ENCODE data around the gene MYO5C. TPM values are rescaled to one million over a fixed set of nuclear protein-coding genes. Genes with fewer than 3 reads are reported as not detected.

Gene MYO5C
- total RNA-seq, 1 experiment from 2014 or later = 28.2 TPM

GRCh38 chr15:52243697-52244555 lies 51.7 kb downstream of the MYO5C start:
- no peak for ATAC-seq
- TF ChIP-seq POLR2AphosphoS5 (IDR thresholded peaks at IDR 0.05; ENCODE audit: low read depth, low read length) (no peak), TCF7L2 (IDR thresholded peaks at IDR 0.05; ENCODE audit: low read depth, low read length) (no peak), REST (IDR thresholded peaks at IDR 0.05; ENCODE audit: insufficient read depth in 1 of 2, low read depth in 2 of 2, low read length in 1 of 2) (no peak), SIN3A (IDR thresholded peaks at IDR 0.05; ENCODE audit: borderline replicate concordance, insufficient read depth, low read depth, low read length) (no peak)
- TF ChIP-seq, protein P1, sequence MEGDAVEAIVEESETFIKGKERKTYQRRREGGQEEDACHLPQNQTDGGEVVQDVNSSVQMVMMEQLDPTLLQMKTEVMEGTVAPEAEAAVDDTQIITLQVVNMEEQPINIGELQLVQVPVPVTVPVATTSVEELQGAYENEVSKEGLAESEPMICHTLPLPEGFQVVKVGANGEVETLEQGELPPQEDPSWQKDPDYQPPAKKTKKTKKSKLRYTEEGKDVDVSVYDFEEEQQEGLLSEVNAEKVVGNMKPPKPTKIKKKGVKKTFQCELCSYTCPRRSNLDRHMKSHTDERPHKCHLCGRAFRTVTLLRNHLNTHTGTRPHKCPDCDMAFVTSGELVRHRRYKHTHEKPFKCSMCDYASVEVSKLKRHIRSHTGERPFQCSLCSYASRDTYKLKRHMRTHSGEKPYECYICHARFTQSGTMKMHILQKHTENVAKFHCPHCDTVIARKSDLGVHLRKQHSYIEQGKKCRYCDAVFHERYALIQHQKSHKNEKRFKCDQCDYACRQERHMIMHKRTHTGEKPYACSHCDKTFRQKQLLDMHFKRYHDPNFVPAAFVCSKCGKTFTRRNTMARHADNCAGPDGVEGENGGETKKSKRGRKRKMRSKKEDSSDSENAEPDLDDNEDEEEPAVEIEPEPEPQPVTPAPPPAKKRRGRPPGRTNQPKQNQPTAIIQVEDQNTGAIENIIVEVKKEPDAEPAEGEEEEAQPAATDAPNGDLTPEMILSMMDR (IDR thresholded peaks at IDR 0.05) = no peak
- no TSS peak for BruUV-seq (replicated peaks)
- H3K9me3 ChIP-seq (ENCODE audit: control insufficient read depth, insufficient read depth, low read depth, low read length) = no peaks in the 10 kb centered on the region
- H3K4me3 ChIP-seq (ENCODE audit: low read depth in 2 of 2, low read length in 2 of 2) = no peak overlapping the region
- H3K36me3 ChIP-seq (ENCODE audit: control insufficient read depth, insufficient read depth, low read length) = no peaks in the 10 kb centered on the region
- H3K27me3 ChIP-seq (ENCODE audit: control insufficient read depth, insufficient read depth, low read length) = no peaks in the 10 kb centered on the region
- no peak for DNase-seq (ENCODE audit: low read depth, low spot score)
- no peak overlapping the region for H3K27ac ChIP-seq (ENCODE audit: low read length)
- POLR2A ChIA-PET = no interaction called here
- intact Hi-C loops (cut with micrococcal nuclease; ENCODE audit: unreplicated experiment) = no loop called here
- H3K4me1 ChIP-seq (ENCODE audit: control insufficient read depth, insufficient read depth, low read length) = no peaks in the 10 kb centered on the region
- CTCF ChIA-PET = no interaction called here
- in situ Hi-C loops (cut with HindIII; ENCODE audit: low pct_unique_long_range_greater_than_20kb, low sequenced_read_pairs) = no loop called here

DNA sequence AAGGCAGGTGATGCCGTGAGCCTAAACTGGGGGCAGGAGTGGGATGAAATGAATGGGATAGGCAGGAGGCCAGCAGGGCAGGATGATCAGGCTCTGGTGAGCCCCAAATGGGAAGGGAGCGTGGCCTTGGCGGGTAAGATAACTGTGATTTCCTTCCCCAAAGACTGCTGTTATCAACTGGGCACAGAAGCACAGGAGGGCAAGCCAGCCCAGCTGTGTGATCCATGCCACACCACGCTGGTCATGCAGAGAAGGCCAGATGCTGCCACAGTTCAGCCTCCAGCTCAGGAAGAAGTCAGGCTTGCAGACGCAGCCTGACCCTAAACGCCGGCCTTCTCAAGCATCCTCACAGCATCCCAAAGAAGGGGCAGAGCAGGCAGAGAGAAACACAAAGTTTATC lies 52.3 kb downstream of the MYO5C start:
- ChIA-PET CTCF (no interaction called here), POLR2A (no interaction called here)
- DNase-seq (ENCODE audit: low read depth, low spot score) (no peak), ATAC-seq (no peak)
- intact Hi-C loops (cut with micrococcal nuclease; ENCODE audit: unreplicated experiment) (no loop called here), in situ Hi-C loops (cut with HindIII; ENCODE audit: low pct_unique_long_range_greater_than_20kb, low sequenced_read_pairs) (no loop called here)
- Histone ChIP-seq H3K4me3 (ENCODE audit: low read depth in 2 of 2, low read length in 2 of 2) (no peak overlapping the region), H3K9me3 (ENCODE audit: control insufficient read depth, insufficient read depth, low read depth, low read length) (no peaks in the 10 kb centered on the region), H3K36me3 (ENCODE audit: control insufficient read depth, insufficient read depth, low read length) (no peaks in the 10 kb centered on the region), H3K4me1 (ENCODE audit: control insufficient read depth, insufficient read depth, low read length) (no peaks in the 10 kb centered on the region), H3K27ac (ENCODE audit: low read length) (no peak overlapping the region), H3K27me3 (ENCODE audit: control insufficient read depth, insufficient read depth, low read length) (no peaks in the 10 kb centered on the region)
- no TSS peak for BruUV-seq (replicated peaks)
- TF ChIP-seq, protein P1 (IDR thresholded peaks at IDR 0.05) = no peak
- TF ChIP-seq REST (IDR thresholded peaks at IDR 0.05; ENCODE audit: insufficient read depth in 1 of 2, low read depth in 2 of 2, low read length in 1 of 2) = no peak
- TF ChIP-seq TCF7L2 (IDR thresholded peaks at IDR 0.05; ENCODE audit: low read depth, low read length) = no peak
- no peak for TF ChIP-seq SIN3A (IDR thresholded peaks at IDR 0.05; ENCODE audit: borderline replicate concordance, insufficient read depth, low read depth, low read length)
- no peak for TF ChIP-seq POLR2AphosphoS5 (IDR thresholded peaks at IDR 0.05; ENCODE audit: low read depth, low read length)

Measured in Panc1 (cell line).